HG02970 (cell line): ENCODE measurements around the gene FBXL2.
"Not testable (repeated sequence)": the region's sequence is repeated elsewhere in the genome, so short reads cannot be mapped to it uniquely, and the experiment has no call there.

Source experiments
- ATAC-seq: cut with Tn5 transposase; IDR thresholded peaks from one replicate; pipeline ENCODE4 v1.9.1; 2021; ENCODE audit warnings: mild to moderate bottlenecking, moderate library complexity, moderate number of reproducible peaks; ENCODE audit not compliant: unreplicated experiment, low FRiP score

The FBXL2 gene

DNA sequence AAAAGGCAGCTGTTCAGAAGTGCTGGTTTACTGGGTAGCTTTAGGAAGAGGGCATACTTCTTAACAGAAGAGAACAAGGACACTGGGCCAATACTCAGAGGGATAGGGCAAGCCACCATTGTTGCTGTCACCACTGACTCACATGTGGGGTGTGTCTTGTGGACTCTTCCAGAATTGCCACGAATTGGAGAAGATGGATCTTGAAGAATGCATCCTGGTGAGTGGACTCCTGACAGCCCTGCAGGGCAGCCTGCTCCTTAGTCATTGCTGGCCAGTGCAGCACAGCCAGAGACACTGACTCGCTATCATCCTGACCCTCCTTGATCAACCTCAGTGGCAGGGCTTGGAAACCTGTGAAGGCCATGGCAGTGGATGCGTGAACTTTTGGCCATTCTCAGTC is 100.7 kb downstream of the FBXL2 start:
- no peak for ATAC-seq

DNA sequence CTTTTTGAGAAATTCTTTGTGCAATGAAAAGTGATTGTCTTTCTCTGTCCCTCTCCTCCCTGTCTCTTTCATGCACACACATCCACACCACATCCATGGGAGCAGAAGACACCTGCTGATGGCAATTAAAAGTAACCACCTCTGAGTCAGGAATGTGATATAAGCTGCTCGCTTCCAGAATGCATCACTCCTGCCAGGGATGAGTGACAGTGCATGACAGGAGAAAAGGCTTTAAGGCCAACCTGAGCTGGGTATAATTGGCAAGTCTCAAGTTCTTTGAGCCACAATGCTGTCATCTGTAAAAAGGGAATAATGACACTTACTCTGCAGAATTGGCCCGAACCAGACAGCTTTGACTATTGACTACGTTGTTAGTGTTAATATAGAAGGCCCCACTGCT is 103.4 kb downstream of the FBXL2 start:
- ATAC-seq: no peak

DNA sequence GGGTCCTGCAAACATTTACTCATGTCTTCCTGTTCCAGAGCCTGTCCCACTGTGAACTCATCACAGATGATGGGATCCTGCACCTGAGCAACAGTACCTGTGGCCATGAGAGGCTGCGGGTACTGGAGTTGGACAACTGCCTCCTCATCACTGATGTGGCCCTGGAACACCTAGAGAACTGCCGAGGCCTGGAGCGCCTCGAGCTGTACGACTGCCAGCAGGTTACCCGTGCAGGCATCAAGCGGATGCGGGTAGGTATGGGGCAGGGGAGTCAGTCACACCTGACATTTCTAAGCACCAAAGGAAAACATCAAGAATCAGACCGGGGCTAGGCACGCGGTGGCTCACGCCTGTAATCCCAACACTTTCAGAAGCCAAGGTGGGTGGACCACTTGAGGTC is 106.7 kb downstream of the FBXL2 start:
- ATAC-seq: no peak

DNA sequence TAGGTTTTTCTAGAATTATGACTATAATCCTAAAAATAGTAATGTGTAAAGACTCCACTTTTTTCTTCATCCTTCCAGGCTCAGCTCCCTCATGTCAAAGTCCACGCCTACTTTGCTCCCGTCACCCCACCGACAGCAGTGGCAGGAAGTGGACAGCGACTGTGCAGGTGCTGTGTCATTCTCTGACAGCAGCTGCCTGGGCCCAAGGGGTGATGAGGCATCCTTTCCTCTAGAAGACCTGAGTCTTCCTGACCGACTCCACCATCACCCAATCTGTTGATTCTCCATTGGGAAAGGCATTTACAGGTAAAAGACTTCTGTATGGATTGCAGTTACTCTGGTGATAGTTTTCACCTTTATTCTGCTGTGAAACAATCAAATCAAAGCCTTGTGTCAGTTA is 108.2 kb downstream of the FBXL2 start:
- no peak for ATAC-seq

DNA sequence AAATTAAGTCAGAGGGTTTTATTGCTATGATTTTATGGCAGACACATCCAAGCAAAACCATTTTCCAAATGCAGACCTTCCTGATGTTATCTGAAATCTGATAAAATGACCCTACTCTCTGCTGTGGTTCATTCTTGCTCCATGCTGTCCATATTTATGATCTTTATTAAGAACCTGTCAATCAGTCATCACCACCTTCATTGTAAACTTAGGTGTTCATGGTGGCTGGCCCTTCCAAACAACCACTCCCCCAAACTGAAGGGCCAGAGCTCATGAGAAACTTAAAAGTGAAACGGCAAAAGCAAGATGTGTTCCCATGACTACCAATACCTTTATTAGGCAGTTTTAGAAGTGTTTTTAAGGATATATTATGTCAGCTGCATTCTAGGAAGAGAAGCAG is 109.4 kb downstream of the FBXL2 start:
- ATAC-seq: no peak

DNA sequence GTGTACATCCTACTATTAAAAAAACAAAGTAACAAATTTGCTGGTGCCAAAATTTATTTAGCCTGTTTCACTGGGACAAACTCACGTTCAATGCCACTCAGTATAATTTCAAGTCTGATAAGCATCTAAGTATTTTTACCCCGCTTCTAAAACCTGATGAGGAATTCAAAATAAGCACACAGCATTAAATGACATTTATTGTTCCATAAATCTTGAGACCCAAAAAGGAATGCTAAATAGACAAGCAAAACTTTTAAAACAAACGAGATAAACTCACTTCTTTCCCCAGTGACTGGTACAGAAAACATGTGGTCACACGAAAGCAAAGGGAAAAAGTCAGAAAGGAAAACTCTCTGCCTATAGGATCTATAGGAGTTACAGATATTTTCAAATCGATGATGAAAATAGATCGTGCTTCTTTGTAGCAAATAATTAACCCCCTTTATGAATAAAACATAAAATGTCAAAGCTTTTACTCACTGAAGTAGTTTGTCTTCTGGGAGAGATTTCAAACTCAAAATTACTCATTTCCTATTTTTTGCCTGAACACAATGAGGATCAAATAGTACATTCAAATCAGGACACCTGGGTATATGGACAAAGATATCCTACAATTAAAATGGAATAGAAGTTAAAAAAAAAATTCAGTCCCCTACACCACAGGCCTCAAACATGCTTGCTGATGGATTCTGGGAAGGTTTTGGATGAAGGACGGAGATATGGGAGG is 111.3 kb downstream of the FBXL2 start:
- no peak for ATAC-seq

DNA sequence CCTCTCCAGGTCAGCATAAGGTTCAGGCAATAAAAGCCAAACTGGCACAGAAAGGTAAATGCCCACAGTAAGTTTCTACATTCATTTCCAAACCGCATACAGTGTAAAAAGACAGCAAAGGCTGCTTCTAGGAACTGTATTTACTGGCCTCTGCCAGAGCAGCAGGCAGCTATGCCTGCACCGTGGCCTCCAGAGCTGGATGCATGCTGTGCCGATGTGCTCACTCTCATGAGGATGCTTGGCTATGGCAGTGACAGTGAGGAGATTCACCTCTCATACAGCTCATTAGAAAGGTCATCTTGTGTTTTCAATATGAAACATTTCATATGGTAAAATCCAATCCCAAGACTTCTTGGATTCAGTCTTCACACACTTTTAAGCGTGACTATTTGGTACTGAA is 112.7 kb downstream of the FBXL2 start:
- no peak for ATAC-seq

DNA sequence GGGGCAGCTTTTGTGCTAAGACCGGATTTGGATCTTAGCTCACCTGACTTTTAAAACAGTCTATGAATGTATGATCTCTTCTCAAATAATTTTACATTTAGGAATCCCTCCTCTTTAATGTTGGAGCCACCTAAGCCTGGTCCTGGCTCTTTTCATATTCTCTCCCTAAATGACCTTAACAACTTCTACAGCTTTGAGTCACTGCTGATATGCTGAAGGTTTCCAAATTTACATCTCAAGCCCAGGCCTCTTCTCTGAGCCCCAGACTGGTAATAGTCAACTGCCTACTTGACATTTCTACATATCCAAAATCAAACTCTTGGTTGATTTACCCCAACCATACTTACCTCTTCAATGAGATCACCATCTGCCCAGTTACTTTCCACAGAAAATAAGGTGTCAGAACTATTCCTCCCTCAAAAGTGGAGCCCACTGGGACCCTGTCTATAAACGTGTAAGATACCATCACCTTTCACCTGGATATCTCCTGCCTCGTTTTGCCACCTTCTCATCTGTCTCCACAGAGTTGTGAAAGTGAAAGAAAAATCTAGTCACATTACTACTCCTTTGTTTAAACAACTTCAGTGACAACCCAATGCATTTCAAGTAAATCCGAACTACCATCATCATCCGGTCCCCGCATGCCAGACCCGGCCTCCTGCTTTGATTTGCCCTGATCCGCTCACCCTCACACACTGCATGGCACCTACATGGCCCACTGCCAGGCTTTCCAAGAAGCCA is 114.2 kb downstream of the FBXL2 start:
- no peak for ATAC-seq

DNA sequence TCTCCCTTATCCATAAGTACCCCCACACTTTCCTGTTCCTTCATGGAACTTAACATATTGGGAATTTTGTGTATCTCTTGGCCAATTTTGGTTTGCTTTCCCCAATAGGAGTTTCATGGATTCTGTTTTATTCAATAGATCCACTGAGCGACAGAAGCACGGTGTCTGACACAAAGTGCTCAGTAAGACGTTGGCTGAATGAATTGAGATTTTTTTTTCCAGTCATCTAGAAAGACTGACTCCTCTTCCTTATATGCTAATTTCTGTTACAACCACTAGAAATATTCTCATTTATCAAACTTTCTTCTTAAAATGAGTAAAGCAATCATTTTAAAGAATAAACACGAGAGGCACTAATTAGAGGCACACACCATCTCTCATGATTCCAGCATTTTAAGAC is 114.9 kb downstream of the FBXL2 start:
- ATAC-seq: no peak

DNA sequence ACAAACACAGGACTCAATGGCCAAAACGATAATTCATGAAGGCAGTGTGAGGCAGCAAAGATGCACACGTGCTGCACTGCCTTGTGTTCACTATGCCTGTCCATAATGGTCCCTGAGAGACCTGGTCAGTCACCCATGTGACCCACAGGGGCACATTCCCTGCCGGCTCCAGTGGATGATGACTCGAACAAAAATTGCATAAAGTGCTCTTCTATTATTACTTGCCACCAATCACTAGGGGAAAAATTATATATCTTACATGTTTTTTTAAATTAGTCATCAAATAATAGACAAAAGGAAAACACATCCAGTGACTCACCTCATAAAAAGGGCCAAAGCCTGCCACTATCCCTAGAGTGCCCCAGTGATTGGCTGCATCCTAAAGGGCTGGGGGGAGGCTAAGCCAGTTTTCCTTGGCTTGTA is 115.5 kb downstream of the FBXL2 start:
- ATAC-seq: no peak

DNA sequence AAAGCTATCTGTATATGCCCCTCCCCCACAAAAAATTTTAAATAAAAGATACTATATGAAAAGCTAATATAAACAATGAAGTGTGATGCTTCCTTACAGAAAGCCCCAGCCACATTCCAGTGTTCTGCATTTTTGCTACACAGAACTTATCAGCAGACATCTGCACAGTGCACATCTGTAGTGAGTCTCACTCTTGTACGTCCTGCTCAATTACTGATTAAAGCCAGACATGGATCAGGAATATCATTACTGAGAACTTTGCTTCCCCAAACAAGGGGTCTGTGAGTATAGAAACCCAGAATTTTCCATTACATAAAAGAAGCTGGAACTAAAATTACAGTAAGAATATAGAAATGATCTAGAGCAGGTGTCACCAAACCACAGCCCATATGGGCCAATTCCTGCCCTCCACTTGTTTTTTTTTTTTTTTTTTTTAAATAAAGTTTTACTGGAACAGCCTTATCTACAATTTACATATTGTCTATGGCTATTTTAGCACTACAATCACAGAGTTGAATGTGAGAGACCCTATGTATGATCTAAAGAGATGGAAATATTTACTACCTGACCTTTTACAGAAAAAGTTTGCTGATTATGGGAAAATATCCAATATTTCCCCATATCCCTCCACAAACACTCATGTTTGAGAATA is 117.3 kb downstream of the FBXL2 start:
- no peak for ATAC-seq

DNA sequence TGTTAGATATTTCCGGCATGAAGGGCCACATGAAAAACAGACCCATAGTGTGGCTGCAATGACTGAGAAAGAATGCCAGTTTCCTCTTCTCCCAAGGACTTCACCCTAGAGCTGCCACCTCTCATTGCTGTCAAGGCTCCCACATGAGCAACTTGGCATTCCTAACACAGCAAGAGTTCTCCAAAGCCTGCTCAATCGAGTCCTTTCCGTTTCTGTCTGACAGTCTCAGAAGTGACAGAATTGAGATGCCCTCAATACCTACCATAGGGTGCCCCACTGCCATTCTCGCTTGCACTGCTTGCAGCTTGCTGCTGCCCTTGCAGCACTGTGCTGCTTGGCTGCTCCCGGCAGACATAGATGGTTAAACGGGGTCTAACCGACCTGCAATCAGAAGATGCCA is 118.7 kb downstream of the FBXL2 start:
- no peak for ATAC-seq

DNA sequence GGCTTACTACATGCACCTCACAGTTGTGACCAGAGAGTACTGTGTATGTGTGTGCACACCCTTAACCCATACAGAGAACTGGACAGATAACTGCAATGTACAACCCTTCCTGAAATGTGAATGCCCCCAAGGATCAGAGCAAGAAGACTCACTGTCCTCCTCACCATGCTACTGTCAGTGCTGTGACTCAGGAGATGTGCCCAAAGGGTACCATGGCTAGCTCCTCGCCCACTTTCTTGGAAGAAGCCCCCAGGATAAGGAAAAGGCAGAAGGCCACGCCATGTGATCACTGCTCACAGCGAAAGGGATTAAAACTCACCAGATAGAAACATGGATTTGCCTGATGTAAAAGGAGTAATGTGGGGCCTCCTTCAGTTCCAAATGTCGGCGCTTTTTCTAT is 121.2 kb downstream of the FBXL2 start:
- ATAC-seq: no peak

DNA sequence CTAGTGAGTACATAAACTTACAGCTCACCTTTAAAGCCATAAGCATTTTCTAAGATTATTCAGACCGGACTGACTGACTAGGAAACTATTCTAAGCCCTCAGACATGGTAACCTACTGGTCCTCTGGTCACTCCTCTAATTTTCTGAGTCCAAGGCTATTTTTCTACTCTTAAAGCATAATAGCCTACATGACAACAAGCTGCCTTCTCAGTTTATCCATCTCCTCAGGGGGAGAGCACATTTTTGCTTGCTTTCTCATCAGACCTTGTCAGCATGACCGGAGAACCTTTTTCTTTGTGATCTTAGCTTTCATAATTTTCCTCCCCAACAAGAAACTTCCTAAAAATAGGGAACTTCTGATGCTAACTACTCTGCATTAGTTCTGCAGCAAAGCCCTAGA is 124.5 kb downstream of the FBXL2 start:
- no peak for ATAC-seq

DNA sequence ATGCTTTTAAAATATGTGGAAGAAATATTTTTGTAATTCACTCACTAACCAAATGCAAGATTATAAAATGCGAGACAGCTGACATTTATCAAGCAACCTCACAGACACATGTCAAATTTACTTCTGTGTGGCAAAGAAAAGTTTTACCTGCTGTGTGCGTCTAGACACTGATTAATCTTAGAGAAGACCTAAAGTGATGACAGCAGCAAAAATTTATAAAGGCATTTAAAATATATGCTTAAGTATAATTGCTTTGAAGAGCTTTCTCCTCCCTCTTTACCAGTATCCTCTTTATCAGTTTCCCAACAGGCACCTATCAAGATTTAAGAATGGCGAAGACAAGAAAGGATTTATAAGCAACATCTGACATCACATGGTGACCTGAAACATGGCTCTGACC is 125.7 kb downstream of the FBXL2 start:
- ATAC-seq: no peak

DNA sequence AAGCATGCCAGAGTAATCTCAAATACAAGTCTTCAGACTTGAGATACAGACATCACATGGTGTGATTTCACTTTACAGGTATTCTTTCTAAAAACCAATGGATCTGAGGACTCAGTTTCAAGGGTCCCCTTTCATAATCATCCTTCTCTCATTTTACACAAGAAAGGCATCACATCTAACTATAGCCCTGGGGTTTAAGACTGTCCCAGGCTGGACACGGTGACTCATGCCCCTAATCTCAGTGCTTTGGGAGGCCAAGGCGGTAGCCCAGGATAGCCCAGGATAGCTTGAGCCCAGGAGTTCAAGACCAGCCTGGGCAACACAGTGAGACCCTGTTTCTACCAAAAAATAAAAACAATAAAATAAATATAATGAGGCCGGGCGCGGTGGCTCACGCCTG is 126.5 kb downstream of the FBXL2 start:
- ATAC-seq: no peak

DNA sequence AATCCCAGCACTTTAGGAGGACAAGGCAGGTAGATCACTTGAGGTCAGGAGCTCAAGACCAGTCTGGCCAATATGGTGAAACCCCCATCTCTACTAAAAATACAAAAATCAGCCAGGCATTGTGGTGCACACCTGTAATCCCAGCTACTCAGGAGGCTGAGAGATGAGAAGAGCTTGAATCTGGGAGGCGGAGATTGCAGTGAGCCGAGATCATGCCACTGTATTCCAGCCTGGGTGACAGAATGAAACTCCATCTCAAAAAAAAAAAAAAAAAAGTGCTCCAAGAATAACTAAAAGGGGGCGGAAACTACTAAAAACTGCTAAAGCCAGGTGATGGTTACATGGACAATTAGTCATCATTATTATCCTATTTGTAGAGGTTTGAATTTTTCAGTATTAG is 133.6 kb downstream of the FBXL2 start:
- ATAC-seq: not testable (repeated sequence)

DNA sequence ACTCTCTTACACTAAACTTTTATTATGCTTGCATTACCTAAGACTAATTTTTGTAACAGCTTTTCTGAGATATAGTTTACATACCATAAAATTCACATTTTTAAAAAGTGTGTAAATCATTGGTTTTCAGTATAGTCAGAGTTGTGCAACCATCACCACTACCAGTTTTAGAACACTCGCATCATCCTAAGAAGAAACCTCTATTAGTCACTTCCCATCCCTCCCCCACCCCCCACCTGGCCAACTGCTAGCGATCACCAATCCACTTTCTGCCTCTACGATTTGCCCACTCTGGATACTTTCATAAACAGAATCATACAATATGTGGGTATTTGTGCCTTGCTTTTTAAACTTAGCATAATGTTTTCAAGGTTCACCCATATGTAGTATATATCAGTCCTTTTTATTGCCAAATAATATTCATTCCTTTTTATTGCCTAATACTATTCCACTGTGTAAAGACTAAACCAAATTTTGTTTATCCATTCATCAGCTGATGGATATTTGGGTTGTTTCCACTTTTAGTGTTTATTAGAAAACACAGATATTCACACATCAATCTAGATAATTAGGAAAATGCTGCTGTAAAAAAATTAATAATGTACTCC is 139.9 kb downstream of the FBXL2 start:
- ATAC-seq: no peak

DNA sequence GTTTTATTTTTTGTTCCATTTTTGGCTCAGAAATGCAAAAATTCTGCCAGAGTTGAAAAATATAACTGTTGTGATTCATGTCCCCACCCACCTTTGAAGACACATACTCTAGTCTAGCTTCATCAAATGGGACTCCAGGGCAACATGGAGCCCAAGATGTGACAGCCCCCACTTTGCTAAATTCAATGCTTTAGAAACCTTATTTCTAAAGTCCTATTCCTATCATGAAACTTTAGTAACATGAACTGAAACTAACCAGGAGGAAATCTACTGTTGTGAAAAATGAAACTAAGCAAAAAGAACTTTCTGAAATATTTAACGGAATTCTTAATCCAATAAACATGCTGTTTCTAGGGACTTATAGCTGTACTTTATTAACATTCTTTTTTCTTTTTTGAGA is 142.7 kb downstream of the FBXL2 start:
- no peak for ATAC-seq

DNA sequence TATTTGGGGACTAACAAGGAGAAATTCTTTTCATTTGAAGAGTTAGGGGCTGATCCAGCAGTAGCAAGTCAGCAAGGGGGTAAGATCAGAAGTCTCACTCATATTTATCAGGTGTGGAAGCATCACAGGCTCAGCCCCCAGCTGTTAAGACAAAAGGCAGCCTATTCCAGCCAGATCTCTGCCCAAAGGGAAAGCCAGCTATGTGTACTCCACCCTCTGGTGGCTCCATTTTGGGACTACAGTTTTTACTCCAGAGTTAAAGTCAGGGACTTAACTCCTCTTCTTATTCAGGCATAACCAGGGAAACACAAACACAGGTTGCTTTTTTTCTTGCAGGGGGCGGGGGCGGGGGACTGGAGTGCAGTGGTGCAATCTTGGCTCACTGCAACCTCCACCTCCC is 143.7 kb downstream of the FBXL2 start:
- ATAC-seq: no peak
